Measurements from ENCODE around the gene GPC6.

- TF ChIP-seq CTCF (IDR thresholded peaks at IDR 0.05; ENCODE audit: extremely low read depth in 1 of 2, insufficient read depth in 1 of 2, low read depth in 1 of 2, low read length in 2 of 2) (no peak), POLR2A (IDR thresholded peaks at IDR 0.05; ENCODE audit: low read depth, low read length) (no peak), POLR2AphosphoS5 (IDR thresholded peaks at IDR 0.05; ENCODE audit: insufficient read depth, low read depth, low read length) (no peak)
Measured at GRCh38 chr13:93729383-93729782, 502.8 kb downstream of the GPC6 start.

Data from endothelial cell of umbilical vein (primary cell).